GM10266 (cell line): Measurements from ENCODE around the gene BBS4.

Source experiments
- DNase-seq: peaks from one replicate; pipeline ENCODE4 v3.0.0; 2012; ENCODE audit errors: extremely low spot score
- TF ChIP-seq, protein P1 (sequence below): IDR thresholded peaks from 2 replicates; pipeline ENCODE4 v1.5.1; 2012; ENCODE audit warnings: mild to moderate bottlenecking, low read depth; ENCODE audit not compliant: control insufficient read depth, insufficient read depth; ENCODE audit errors: missing control alignments

BBS4 gene

DNA sequence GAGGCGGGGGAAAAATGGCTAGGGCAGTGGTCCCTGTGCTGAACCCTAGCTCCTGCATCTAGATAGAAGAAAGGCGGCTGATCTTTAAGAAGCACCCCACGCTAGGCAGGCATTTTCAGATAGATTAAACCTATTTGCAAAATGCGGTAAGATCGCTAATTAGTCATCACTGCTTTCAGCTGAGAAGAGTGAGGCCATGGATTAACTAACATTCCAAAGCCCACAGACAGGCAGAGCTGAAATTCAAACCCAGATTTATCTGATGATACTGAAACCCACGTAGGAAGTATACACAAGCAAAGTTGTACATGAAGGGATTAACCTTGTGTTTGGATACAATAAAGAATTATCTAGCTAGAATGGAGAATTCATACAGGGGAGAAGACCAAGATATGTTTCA is 92.8 kb downstream of the BBS4 start:
- no peak for DNase-seq
- TF ChIP-seq, protein P1, sequence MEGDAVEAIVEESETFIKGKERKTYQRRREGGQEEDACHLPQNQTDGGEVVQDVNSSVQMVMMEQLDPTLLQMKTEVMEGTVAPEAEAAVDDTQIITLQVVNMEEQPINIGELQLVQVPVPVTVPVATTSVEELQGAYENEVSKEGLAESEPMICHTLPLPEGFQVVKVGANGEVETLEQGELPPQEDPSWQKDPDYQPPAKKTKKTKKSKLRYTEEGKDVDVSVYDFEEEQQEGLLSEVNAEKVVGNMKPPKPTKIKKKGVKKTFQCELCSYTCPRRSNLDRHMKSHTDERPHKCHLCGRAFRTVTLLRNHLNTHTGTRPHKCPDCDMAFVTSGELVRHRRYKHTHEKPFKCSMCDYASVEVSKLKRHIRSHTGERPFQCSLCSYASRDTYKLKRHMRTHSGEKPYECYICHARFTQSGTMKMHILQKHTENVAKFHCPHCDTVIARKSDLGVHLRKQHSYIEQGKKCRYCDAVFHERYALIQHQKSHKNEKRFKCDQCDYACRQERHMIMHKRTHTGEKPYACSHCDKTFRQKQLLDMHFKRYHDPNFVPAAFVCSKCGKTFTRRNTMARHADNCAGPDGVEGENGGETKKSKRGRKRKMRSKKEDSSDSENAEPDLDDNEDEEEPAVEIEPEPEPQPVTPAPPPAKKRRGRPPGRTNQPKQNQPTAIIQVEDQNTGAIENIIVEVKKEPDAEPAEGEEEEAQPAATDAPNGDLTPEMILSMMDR = no peak

- TF ChIP-seq, protein P1 = no peak
- DNase-seq = no peak
Observed at GRCh38 chr15:72781631-72782030, 95.6 kb downstream of the BBS4 start.

DNA sequence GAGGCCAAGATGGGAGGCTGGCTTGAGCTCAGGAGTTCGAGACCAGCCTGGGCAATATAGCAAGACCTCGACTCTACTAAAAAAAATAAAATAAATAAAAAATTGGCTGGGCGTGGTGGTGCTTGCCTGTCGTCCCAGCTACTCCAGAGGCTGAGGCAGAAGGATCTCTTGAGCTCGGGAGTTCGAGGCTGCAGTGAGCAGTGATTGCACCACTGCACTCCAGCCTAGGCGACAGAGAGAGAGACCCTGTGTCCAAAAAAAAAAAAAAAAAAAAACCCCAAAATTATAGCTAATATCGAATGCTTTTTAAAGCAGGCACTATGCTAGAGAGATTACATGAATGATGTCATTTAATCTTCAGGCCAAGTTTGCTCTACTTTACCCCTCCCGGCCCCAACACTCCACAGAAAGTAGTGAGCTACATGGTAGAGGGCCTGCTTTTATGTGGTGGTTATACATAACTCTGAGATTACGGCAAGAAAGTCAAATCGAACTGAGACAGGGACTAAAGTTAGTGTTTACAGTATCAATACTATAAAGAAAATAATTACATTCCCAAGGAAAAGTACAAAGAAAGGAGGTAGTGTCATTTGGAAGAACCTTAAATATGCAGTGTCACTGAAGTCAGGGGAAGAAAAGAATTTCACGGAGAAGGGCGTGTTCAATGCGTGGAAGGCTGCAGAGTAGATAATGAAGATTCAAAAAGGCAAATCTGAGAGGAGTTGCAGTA is 96.4 kb downstream of the BBS4 start:
- TF ChIP-seq, protein P1 = no peak
- no peak for DNase-seq

DNA sequence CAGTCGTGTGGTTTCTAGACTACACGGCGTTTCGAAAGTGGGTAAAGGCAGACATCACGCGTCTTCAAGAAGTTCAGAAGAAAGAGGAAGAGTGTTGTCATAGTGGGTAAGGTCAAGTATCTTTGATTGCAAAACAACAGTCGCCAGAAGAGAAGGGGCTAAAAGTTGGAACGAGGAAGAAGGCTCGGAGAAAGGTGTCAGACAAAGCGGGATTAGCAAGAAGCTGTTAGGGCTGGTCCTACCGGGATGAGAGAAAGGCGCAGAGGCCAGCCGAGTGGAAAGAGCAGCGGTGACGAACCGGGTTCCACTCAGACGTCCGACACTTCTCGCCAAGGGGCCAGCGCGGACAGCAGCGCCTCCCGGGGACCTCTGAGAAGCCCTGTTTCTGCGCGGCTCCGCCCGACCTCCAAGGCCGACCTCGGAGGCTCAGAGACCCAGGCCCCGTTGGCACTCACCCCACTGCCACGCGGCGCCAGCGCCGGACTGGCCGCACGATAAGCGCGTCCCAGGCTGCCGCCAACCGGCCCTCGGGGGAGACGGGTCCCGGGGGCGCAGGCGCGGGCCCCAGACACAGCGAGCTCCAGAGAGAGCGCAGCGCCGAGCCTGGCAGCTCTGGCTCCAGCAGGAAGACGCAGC is 97.1 kb downstream of the BBS4 start:
- DNase-seq = peak; percentile 68
- TF ChIP-seq, protein P1 = no peak

DNA sequence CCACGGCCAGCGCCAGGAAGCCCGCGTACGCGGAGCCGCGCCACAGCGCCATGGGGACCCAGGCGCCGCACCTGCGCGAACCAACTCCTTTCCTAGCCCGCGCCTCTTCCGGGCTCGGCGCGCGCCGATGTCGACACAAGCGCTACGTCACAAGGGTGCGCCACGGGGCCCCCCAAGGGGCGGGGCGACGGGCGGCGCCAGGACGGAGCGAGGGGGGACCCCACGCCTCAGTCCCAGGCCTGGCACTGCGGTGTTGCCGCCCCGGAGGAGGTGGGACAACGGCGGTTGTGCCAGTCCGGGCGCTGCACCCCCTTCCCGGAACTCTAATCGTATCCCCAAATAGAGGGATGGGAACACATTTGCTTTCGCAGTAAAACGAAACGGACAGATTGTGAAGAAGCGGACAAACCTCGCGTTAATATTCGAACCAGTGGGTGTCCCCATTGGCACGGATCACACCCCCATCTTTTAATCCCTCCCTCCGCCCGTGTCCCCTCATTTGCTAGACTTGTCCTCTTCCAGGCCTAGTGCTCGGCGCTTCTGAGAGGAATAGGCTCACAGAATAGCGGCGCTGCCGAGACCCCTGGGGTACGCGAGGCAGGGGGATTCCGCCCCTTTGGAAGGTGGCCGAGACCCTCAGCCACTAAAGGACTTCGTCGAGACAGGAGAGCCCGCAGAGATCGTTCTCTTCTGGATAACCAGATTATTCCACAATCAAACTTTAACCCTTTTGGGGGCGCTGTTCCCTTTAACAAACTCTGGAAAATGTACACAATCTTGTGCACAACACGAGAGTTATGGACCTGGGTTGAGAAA is 97.8 kb downstream of the BBS4 start, which contains the start of gene ADPGK:
Gene ADPGK, minus strand, starts transcription at position 119 of the 816 bp plus-strand sequence. Its CDS starts 67 bp downstream, at position 52.
- TF ChIP-seq, protein P1 = peak; percentile 47
- DNase-seq = peak; percentile 96

- TF ChIP-seq, protein P1 = no peak
- DNase-seq = peak; percentile 68
Observed at GRCh38 chr15:72784456-72784876, 98.5 kb downstream of the BBS4 start.
